GM18873 (cell line): ENCODE results near the gene UBE2O.

ENCODE experiments used
- ATAC-seq: cut with Tn5 transposase; IDR thresholded peaks from one replicate; pipeline ENCODE4 v1.9.1; 2021; ENCODE audit warnings: mild to moderate bottlenecking, moderate library complexity, moderate number of reproducible peaks; ENCODE audit not compliant: unreplicated experiment, low FRiP score

The UBE2O gene

GRCh38 chr17:76399175-76400172 lies 53.5 kb downstream of the UBE2O start:
- no peak for ATAC-seq

- no peak for ATAC-seq
Measured at GRCh38 chr17:76398523-76399174, 54.3 kb downstream of the UBE2O start.

- no peak for ATAC-seq
Measured at GRCh38 chr17:76397687-76398522, 55.0 kb downstream of the UBE2O start.

- no peak for ATAC-seq
Measured at GRCh38 chr17:76397184-76397583, 55.8 kb downstream of the UBE2O start.

- ATAC-seq, result no peak
Measured at GRCh38 chr17:76395980-76396379, 57.0 kb downstream of the UBE2O start.

- no peak for ATAC-seq
Measured at GRCh38 chr17:76394166-76394565, 58.8 kb downstream of the UBE2O start.

- ATAC-seq, result no peak
Measured at GRCh38 chr17:76391200-76391715, 61.7 kb downstream of the UBE2O start.

GRCh38 chr17:76390003-76390421 lies 62.9 kb downstream of the UBE2O start:
- ATAC-seq, result no peak

GRCh38 chr17:76388966-76389888 lies 63.7 kb downstream of the UBE2O start:
- no peak for ATAC-seq

- no peak for ATAC-seq
Measured at GRCh38 chr17:76386966-76387765, 65.8 kb downstream of the UBE2O start.

- no peak for ATAC-seq
Measured at GRCh38 chr17:76385892-76386786, 66.8 kb downstream of the UBE2O start.

GRCh38 chr17:76384987-76385891 lies 67.7 kb downstream of the UBE2O start:
- ATAC-seq, result no peak

- ATAC-seq, result no peak
Measured at GRCh38 chr17:76384222-76384986, 68.5 kb downstream of the UBE2O start, which contains the start of gene SPHK1. Gene SPHK1 (plus strand): TSS chr17:76384609. CDS start chr17:76385645, 1,036 bp downstream.

GRCh38 chr17:76383546-76384221 lies 69.3 kb downstream of the UBE2O start:
- ATAC-seq, result no peak
